GM19193 (cell line): Measurements from ENCODE around the gene MRAP.

ENCODE experiments used
- POLR2A ChIP-seq: IDR thresholded peaks from 4 replicates; pipeline ENCODE4 v1.6.1; 2011; ENCODE audit not compliant: insufficient read depth, insufficient read length; ENCODE audit errors: extremely low read depth

MRAP gene

GRCh38 chr21:32312326-32312725 lies 13.7 kb downstream of the MRAP start:
- TF ChIP-seq POLR2A: no peak

GRCh38 chr21:32312976-32313375 lies 14.3 kb downstream of the MRAP start:
- TF ChIP-seq POLR2A: no peak

- no peak for TF ChIP-seq POLR2A
These were observed 16.2 kb downstream of the MRAP start for GRCh38 chr21:32314806-32315205.

- TF ChIP-seq POLR2A: no peak
These were observed 17.0 kb downstream of the MRAP start for GRCh38 chr21:32315511-32316281.

GRCh38 chr21:32316361-32317215 lies 17.9 kb downstream of the MRAP start:
- no peak for TF ChIP-seq POLR2A

- TF ChIP-seq POLR2A: no peak
These were observed 19.1 kb downstream of the MRAP start for GRCh38 chr21:32317726-32318125.

GRCh38 chr21:32319012-32319411 lies 20.4 kb downstream of the MRAP start:
- TF ChIP-seq POLR2A: no peak

- TF ChIP-seq POLR2A: no peak
These were observed 21.4 kb downstream of the MRAP start for GRCh38 chr21:32320059-32320458.

- no peak for TF ChIP-seq POLR2A
These were observed 22.1 kb downstream of the MRAP start for GRCh38 chr21:32320726-32321125.

- no peak for TF ChIP-seq POLR2A
These were observed 22.8 kb downstream of the MRAP start for GRCh38 chr21:32321480-32321879.

GRCh38 chr21:32322103-32322502 lies 23.4 kb downstream of the MRAP start:
- TF ChIP-seq POLR2A: no peak

- no peak for TF ChIP-seq POLR2A
These were observed 24.0 kb downstream of the MRAP start for GRCh38 chr21:32322676-32323075.

- no peak for TF ChIP-seq POLR2A
These were observed 27.1 kb downstream of the MRAP start for GRCh38 chr21:32325706-32326105.

- no peak for TF ChIP-seq POLR2A
These were observed 29.9 kb downstream of the MRAP start for GRCh38 chr21:32328595-32328994.

- TF ChIP-seq POLR2A: no peak
These were observed 30.7 kb downstream of the MRAP start for GRCh38 chr21:32329331-32329730.

- no peak for TF ChIP-seq POLR2A
These were observed 31.1 kb downstream of the MRAP start for GRCh38 chr21:32329776-32330175.
